ENCODE results near the gene ANKRD26. TPM values are rescaled to one million over a fixed set of nuclear protein-coding genes. Genes with fewer than 3 reads are reported as not detected.
A peak's percentile ranks its signal among the peaks of the same experiment; 100 is the strongest.

ANKRD26 gene
- total RNA-seq, 1 experiment from 2014 or later, result 8.5 TPM

GRCh38 chr10:27030060-27030459 is 70.2 kb downstream of the ANKRD26 start:
- in situ Hi-C loops (cut with HindIII; ENCODE audit: low sequenced_read_pairs), result no loop called here
- DNase-seq (ENCODE audit: low spot score), result no peak

DNA sequence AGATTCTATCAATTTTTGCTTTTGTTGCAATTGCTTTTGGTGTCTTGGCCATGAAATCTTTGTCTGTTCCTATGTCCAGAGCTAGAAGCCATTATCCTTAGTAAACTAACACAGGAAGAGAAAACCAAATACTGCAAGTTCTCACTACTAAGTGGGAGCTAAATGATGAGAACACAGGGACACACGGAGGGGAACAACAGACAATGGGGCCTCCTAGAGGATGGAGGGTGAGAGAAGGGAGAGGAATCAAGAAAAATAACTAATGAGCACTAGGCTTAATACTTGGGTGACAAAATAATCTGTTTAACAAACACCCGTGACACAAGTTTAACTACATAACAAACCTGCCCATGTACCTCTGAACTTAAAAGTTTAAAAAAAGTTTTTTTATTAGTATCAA is 78.2 kb downstream of the ANKRD26 start:
- in situ Hi-C loops (cut with HindIII; ENCODE audit: low sequenced_read_pairs), result no loop called here
- DNase-seq (ENCODE audit: low spot score), result no peak

GRCh38 chr10:27020243-27020642 is 80.1 kb downstream of the ANKRD26 start:
- in situ Hi-C loops (cut with HindIII; ENCODE audit: low sequenced_read_pairs), result no loop called here
- DNase-seq (ENCODE audit: low spot score), result no peak

DNA sequence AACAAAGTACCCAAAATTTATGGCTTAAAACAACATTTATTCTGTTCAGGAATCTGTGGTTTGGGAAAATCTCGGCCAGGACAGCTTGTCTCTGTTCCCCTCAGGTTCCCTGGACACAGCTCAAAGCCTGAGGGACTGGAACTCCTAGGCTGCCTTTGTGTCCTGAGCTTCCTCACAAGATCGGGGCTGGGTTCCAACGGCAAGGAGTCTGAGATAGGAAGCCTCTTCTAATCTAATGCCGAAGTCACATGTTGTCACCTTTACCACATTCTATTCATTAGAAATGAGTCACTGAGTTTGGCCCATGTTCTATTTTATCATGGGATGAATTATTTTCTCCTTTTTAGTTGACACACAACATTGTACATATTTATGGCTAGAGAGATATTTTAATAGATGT is 80.5 kb downstream of the ANKRD26 start:
- in situ Hi-C loops (cut with HindIII; ENCODE audit: low sequenced_read_pairs), result no loop called here
- peak; percentile 14 for DNase-seq (ENCODE audit: low spot score)

GRCh38 chr10:26997610-26998009 is 102.7 kb downstream of the ANKRD26 start:
- DNase-seq (ENCODE audit: low spot score), result no peak
- in situ Hi-C loops (cut with HindIII; ENCODE audit: low sequenced_read_pairs), result no loop called here

DNA sequence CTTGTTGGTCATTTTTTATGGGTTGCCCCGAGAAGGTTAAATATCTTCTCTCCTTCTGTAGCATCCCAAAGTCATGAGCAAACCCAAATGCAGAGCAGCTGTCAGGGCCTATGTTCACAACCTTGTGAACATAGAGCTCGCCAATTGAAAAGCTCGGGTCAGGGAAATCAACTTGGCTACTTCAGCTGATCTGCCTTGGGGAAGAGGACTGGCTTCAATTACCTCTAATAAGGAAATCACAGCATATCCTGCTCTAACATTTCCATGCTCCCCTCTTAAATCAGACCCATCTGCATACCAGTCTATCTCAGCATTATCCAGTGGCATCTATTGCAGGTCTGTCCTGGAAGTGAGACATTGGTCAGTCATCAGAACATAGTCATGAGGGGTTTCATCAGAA is 105.6 kb downstream of the ANKRD26 start:
- no peak for DNase-seq (ENCODE audit: low spot score)
- in situ Hi-C loops (cut with HindIII; ENCODE audit: low sequenced_read_pairs), result no loop called here

GRCh38 chr10:26987851-26988250 is 112.4 kb downstream of the ANKRD26 start:
- in situ Hi-C loops (cut with HindIII; ENCODE audit: low sequenced_read_pairs), result no loop called here
- no peak for DNase-seq (ENCODE audit: low spot score)

DNA sequence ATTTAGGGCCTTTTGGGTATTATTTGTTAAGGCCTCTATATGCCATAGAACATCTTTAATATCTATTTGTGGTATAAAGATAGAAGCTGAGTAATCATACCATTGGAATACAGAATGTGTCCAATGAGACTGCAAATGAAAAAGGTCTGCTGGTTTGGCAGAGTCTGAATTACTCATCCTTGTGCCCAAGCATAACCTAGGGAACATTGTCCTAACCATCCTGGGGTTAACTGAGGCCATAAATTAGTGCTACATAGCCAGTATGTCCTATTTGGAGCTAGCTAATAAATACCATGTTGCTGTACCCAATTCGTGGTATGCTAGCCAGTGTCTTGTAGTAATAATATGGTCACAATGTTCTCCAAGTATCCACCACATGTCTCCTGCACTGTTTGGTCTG is 117.1 kb downstream of the ANKRD26 start:
- DNase-seq (ENCODE audit: low spot score), result no peak
- in situ Hi-C loops (cut with HindIII; ENCODE audit: low sequenced_read_pairs), result no loop called here

DNA sequence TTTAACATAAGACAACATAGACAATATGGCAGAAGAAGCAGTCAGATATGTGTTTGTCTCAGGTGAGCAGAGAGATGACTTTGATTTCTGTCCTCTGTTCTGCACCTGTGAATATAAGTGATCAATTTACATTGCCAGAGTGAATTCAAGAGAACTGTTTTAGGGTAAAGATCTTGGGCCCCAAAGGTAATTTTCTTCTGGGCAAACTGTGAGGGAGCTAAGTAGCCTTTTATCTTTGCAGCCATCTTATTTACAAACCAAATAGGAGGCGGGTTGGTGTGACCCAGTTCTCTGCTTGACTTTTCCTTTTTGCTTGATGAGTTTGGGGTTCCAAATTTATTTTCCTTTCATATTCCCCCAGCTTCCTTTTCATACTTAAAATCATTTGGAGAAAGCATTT is 118.2 kb downstream of the ANKRD26 start:
- no peak for DNase-seq (ENCODE audit: low spot score)
- in situ Hi-C loops (cut with HindIII; ENCODE audit: low sequenced_read_pairs), result no loop called here

GRCh38 chr10:26981232-26981824 is 119.0 kb downstream of the ANKRD26 start:
- in situ Hi-C loops (cut with HindIII; ENCODE audit: low sequenced_read_pairs), result no loop called here
- no peak for DNase-seq (ENCODE audit: low spot score)

DNA sequence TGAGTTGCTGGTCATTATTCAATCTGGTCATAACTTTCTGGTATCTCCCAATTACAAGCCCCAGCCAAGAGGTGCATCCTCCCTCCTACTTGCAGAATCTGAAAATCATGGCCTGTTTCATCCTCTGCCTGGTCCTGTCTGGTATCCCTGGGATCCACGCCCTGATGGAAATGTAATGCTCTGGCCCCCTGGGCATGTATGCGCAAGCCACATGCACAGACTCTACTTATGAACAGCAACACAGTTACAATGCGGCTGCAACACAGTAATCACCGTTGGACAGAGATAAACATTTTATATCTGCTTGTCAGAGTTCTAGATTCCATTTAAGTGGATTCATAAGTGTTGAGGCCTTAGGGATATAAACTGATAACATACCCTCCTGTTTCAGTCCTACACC is 121.8 kb downstream of the ANKRD26 start:
- in situ Hi-C loops (cut with HindIII; ENCODE audit: low sequenced_read_pairs), result no loop called here
- DNase-seq (ENCODE audit: low spot score), result no peak

GRCh38 chr10:26977635-26978034 is 122.7 kb downstream of the ANKRD26 start:
- DNase-seq (ENCODE audit: low spot score), result no peak
- in situ Hi-C loops (cut with HindIII; ENCODE audit: low sequenced_read_pairs), result no loop called here

- in situ Hi-C loops (cut with HindIII; ENCODE audit: low sequenced_read_pairs), result no loop called here
- DNase-seq (ENCODE audit: low spot score), result no peak
Measured at GRCh38 chr10:26970667-26971066, 129.6 kb downstream of the ANKRD26 start.

DNA sequence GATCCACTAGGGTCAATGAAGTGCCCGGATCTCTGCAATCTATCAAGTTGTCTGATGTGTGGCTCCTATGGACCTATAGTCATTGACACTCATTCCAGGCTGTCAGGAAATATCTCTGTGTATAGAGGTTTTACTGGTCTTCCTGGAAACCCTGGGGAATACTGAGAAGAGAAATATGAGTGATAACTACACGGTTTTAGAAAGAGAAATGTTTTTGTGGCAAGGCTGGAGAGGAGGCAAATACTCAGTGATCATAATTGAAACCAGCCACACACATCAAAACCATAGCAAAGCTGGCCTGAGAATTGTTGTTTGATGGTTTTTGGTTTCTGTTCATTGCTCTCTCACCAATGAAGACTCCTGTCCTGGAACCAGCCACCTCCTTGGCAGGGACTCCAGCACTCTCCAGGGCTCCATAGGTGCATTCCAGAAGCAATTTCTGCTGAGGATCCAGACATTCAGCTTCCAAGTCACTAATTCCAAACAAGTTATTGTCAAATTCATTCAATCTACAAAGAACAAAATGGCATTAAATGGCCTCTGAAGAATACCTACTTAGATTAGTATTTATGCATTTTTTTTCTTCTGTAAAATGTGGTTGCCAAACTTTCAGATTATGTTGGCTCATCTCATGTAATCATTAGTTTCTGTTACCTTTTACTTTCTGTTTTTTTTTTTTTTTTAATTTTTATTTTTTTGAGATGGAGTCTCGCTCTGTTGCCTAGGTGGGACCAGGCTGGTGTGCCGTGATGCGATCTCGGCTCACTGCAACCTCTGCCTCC is 131.0 kb downstream of the ANKRD26 start:
- in situ Hi-C loops (cut with HindIII; ENCODE audit: low sequenced_read_pairs), result no loop called here
- DNase-seq (ENCODE audit: low spot score), result no peak

DNA sequence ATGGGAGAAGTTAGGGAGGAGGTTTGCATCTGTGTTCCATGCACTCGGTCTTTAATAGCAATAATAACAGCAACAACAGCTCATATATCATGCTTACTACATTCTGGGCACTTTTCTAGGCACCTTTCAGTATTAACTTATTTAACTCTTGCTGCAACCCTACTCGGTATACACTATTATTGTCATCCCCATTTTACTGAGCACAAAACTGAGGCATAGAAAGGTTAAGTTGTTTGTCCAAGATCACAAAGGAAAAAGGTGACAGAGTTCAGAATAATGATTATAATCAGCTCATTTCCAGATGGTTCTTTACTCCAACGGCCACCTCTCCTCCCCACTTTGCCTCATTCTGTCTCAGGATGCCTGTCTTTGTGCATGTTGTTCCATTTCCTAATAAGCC is 137.5 kb downstream of the ANKRD26 start:
- in situ Hi-C loops (cut with HindIII; ENCODE audit: low sequenced_read_pairs), result no loop called here
- no peak for DNase-seq (ENCODE audit: low spot score)

DNA sequence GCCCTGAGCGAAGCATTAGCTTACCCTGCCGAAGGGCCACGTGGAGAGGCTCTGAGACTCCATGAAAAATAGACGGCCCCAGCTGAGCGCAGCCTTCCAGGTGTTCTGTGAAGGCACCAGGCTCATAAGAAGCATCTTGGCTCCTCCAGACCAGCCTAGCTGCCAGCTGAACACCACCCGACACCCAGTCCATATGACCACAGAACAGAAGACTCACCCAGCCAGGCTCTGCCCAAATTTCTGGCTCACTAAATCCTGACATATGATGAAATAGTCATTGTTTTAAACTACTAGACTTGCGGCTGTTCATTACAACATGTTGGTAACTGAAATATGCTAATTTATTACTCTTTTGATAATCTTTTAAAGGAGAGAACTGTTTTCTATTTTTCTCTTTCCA is 140.0 kb downstream of the ANKRD26 start:
- no peak for DNase-seq (ENCODE audit: low spot score)
- in situ Hi-C loops (cut with HindIII; ENCODE audit: low sequenced_read_pairs), result no loop called here

- in situ Hi-C loops (cut with HindIII; ENCODE audit: low sequenced_read_pairs), result no loop called here
- no peak for DNase-seq (ENCODE audit: low spot score)
Measured at GRCh38 chr10:26959841-26960240, 140.5 kb downstream of the ANKRD26 start.
